ENCODE results near the gene YEATS4.

YEATS4 gene

DNA sequence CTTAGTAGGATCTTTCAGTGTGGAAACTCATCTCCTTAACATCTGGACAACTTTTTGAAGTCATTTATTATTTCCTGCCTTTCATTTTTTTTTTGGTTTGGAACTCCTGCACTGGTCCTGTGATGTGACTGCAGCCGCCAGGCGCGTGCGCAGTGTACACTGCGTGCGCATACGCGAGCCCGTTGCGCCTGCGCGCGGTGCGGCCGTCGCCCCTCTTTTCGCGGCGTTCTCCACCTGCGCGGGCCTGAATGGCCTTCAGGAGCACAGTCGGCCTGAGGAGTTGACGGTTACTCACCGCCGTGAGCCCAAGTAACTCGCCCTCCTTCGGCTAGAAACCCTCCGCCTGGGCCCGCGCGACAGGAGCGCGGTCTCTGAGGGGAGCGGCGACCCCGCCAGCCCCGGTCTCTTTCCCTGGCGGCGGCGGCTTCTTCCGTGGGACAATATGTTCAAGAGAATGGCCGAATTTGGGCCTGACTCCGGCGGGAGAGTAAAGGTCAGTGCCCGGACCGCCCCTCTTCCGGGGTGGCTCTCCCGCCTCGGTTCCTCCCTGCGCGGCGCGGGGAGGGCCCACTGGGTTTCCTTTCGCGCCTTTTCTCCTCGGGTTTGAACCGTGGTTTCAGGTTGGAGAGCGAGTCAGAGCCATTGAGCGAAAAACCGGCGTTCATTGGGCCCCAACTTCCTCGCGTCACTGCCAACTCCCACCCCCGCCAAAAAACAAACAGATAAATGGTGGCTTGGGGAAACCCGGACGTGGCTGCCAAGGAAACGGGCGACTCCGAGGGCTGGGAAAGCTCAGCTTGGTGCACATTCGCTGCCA is at the start of gene YEATS4:
TSS of gene YEATS4 (plus strand) at position 213 of the 817 bp plus-strand sequence. CDS start at position 443, 230 bp downstream.
- TF ChIP-seq GATA2 (IDR thresholded peaks at IDR 0.05; ENCODE audit: low read depth, low read length) (no peak), GATA3 (IDR thresholded peaks at IDR 0.05; ENCODE audit: low read depth, low read length) (no peak)

DNA sequence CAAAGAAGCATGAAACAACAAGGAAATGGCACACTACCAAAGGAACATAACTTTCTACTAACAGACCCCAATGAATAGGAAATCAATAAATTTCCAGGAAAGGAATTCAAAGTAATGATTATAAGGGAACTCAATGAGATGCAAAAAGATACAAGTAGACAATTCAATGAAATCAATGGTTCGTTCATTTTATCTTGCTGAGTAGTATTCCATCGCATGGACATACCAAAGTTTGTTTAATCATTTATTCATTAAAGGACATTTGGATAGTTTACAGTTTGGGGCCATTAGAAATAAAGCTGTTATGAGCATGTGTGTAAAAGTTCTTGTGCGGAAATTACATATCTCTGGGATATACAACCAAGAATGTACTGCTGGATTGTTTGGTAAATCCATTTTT is 46.3 kb upstream of the YEATS4 start:
- TF ChIP-seq GATA3 (IDR thresholded peaks at IDR 0.05; ENCODE audit: low read depth, low read length) = no peak
- no peak for TF ChIP-seq GATA2 (IDR thresholded peaks at IDR 0.05; ENCODE audit: low read depth, low read length)

DNA sequence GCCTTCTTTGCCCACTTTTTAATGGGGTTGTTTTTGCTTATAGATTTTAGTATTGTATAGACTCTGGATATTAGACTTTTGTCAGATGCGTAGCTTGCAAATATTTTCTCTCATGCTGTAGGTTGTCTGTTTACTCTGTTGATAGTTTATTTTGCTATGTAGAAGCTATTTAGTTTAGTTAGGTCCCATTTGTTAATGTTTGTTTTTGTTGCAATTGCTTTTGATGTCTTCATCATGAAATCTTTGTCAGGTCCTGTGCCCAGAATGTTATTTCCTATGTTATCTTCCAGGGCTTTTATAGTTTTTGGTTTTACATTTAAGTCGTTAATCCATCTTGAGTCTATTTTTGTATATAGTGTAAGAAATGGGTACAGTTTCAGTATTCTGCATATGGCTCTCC is 41.3 kb upstream of the YEATS4 start:
- TF ChIP-seq GATA2 (IDR thresholded peaks at IDR 0.05; ENCODE audit: low read depth, low read length) (no peak), GATA3 (IDR thresholded peaks at IDR 0.05; ENCODE audit: low read depth, low read length) (no peak)

DNA sequence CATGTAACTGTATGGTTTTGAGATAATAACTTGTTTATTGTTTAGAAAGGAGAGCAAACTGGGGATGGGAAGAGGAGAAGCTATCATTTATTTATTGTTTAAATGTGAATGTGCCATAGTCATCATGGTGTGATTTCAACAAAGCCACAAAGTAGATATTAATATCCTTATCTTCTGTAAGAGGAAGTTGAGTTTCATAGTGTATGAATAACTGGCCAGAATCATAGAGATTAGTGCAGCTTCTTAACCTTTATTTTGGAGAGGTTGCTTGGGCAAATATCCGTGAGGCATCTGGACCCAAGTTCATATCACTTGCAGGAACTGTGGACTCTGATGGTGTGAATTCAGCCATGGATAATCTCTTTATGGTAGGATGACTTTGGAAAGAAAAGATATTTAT is 38.2 kb upstream of the YEATS4 start:
- TF ChIP-seq GATA2 (IDR thresholded peaks at IDR 0.05; ENCODE audit: low read depth, low read length) (no peak), GATA3 (IDR thresholded peaks at IDR 0.05; ENCODE audit: low read depth, low read length) (no peak)

DNA sequence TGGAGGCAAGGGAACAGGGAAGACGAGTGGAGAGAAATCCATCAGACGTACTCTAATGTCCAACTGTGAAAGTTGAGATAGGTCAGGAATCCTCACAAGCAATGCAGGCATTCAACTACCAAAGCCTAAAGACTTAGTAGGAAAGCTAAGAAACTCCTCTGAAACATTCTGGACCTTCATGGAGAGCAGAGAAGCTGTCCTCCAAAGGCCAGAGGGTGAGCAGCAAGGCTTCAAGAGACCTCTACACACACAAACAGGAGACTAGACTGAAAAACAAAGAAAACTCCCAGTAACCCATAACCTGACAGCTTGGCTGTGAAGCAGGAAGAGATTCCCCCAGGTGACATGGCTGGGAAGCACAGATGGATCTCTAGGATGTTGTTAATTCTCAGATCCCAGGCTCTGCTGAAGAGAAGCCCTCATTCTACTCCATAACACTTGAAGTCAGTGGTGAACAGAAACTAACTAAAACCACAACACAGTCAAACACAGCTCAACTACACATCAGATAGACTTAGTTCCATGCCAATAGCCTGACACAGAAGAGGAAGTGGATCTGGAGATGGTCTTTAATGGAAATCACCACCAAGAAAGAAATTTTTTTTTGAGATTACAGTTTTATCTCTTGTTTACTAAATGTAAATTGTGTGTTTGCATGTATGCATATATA is 34.6 kb upstream of the YEATS4 start:
- TF ChIP-seq GATA3 (IDR thresholded peaks at IDR 0.05; ENCODE audit: low read depth, low read length) (no peak), GATA2 (IDR thresholded peaks at IDR 0.05; ENCODE audit: low read depth, low read length) (no peak)

DNA sequence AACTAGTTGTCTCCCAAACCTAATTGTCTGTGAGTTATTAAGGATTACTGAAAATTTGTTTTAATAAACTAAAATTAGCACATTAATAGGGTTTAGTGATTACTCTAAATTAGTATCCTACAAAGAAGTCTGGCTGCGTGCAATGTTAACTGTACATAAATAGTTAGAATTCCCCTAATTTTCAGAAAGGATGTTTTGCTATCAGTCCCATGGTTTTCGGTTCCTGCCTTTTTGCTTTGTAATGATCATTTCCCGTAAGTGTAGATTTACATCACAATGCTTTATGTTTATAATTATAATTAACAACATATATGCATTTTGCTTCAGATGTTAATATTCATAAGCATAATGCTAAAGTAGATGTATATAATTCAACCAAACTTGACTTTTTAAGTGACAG is 31.1 kb upstream of the YEATS4 start:
- TF ChIP-seq GATA3 (IDR thresholded peaks at IDR 0.05; ENCODE audit: low read depth, low read length) (no peak), GATA2 (IDR thresholded peaks at IDR 0.05; ENCODE audit: low read depth, low read length) (no peak)

DNA sequence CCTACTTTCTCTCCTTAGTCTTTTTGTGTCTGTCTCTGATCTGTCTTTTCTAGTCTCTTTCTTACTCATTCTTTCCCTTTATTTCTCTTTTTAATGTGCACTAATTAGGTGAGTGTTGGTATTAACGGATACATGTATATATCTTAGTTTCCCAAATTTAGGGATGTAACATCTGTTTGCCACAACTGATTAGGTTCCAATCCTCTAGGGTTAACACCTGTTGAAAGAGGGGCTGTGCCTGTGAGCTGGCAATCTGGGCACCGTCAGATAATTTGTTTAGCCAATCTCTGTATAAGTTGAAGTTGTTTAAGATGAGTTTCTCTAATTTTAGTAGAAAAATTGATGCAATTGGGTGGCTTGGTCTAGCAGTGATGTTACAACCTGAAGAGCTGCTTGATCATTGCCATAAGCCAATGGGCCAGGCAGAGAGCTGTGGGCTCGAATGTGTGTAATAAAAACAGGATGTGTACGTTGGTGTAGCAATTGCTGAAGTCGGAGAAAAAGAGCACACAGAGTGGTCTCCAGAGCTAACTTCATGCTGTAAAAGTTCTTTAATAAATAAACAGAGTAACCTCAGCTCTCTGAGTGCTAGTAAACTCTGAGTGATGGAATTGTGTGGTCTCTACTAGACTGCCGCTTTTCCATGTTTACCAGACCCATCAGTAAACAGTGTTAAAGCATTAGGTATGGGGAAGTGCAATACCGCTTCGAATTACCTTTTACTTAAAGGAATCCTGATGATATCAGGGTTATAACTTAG is 29.7 kb upstream of the YEATS4 start:
- no peak for TF ChIP-seq GATA3 (IDR thresholded peaks at IDR 0.05; ENCODE audit: low read depth, low read length)
- no peak for TF ChIP-seq GATA2 (IDR thresholded peaks at IDR 0.05; ENCODE audit: low read depth, low read length)

DNA sequence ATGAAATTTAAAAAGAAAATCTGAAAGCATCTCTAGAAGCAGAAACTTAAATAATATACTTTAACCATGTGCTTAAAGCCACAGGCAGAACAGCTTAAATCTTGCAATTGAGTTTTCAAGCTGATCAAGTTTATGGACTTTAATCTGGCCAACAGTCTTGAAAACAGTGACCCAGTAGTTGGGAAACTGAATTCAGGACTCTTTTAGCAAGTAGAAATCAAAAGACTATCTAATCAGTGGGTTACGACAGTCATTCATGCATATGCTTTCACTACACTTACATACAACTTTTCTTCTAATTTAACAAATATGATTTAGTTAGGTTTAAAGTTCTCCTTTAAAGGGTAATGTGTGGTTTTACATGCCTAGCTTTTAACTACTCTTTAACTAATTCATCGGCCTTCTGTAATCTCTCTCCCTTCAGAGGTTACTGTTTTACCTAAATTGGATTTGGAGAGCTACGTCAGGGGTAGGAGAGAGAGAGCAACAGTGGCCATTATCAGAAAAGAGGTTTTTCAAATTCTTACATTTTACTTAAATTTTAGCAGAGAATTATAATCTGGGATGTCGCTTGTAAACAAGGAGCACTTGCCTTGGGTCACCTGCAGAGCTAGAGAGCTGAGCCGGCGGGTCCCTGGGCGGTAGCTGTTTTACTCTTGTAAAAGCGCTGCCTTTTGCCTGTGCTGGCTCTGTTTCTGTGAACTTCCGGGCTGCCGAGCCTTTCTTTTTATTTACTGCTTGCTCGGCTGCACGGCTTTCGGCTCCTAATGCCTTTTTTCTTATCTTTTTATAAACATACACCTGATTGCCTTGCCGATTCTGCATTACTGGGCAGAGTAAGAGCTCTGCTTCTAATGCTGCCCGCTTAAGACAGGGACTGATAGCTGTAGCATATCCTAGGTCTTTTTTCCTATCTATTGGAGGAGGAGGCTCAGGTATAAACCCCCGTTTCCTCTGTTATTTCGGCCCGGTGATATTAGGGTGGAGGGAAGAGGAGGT is 28.8 kb upstream of the YEATS4 start:
- TF ChIP-seq GATA3 (IDR thresholded peaks at IDR 0.05; ENCODE audit: low read depth, low read length) = no peak

DNA sequence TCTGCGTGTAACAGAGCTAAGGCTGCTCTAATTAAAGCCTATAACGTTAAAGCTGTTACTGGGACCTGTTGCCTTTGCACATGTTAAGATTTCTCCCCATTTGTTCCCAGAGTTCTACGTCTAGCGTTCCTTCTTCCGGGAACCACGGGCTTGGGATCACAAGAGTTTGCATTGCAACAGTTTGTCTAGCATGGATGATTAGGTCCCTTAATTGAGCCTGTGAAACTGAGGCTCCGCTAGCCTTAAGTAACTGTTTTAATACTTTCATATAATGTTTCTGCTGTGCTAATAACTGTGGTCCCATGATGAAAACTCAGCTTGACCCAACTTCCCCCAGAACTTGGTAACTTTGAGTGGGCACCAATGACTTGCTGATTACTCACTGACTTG is 28.0 kb upstream of the YEATS4 start:
- TF ChIP-seq GATA2 (IDR thresholded peaks at IDR 0.05; ENCODE audit: low read depth, low read length) (no peak), GATA3 (IDR thresholded peaks at IDR 0.05; ENCODE audit: low read depth, low read length) (no peak)

DNA sequence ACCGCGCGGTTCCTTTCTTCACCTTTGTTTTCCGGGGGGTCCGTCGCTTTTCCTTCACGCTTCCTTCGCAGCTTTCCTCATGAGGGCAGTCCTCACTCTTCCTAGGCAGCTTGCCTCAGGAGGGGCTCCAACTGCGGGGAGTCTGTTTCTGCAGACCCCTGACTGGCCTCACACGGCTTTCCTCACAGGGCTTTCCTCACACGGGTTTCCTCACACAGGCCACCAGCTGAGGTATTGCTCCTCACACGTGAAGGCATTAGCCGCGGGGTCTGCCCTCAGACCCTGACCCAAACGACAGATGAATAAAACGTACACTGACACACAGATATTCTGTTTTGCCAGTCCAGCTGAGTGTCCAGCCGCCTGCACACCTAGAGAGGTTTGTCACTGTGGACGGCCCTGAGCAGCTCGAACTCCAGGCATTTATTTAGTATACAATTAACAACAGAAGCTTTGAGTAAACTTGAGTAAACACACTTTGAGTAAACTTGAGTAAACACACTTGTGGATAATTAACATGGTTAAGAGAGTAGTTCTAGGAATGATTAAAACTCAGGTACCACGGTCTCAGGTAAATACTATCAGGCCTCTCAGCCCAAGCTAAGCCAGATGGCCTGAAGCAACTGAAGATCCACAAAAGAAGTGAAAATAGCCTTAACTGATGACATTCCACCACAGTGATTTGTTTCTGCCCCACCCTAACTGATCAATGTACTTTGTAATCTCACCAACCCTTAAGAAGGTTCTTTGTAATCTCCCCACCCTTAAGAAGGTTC is 27.4 kb upstream of the YEATS4 start:
- TF ChIP-seq GATA3 (IDR thresholded peaks at IDR 0.05; ENCODE audit: low read depth, low read length) (no peak), GATA2 (IDR thresholded peaks at IDR 0.05; ENCODE audit: low read depth, low read length) (no peak)

DNA sequence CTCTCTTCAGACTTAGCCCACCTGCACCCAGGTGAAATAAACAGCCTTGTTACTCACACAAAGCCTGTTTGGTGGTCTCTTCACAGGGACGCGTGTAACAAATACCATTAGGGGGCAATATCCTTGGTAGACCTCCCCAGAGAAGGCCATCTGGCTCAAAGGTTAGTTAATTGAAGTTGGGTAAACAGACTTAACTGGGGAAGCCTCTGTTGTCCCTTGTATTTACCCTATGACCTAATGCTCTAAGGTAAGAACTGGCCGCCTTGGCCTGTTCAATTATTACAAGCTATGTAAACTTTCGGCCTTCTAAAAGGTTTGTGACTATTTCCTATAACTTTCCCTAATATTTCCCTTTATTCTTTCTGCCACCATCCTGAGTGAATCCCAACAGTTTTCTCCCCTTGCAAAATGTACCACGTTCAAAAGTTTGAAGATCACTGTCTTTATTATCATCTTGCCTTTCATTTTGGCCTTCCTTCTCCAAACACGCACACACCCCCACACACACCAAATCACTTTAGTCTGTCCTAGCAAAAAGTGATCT is 26.7 kb upstream of the YEATS4 start:
- TF ChIP-seq GATA3 (IDR thresholded peaks at IDR 0.05; ENCODE audit: low read depth, low read length) = no peak
- TF ChIP-seq GATA2 (IDR thresholded peaks at IDR 0.05; ENCODE audit: low read depth, low read length) = no peak

DNA sequence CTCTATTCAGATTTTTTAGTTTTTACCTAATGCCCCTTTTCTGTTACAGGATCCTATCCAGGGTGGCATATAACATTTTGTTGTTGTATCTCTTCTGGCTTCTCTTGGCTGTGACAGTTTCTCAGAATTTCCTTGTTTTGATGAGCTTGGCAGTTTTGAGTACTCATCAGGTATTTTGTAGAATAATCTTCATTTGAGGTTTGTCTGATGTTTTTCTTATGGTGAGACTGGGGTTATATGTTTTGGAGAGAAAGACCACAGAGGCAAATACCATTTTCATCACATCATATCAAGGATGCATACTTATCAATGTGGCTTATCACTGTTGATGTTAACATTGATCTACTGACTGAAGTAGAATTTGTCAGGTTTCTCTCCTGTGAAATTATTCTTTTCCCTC is 25.4 kb upstream of the YEATS4 start:
- TF ChIP-seq GATA2 (IDR thresholded peaks at IDR 0.05; ENCODE audit: low read depth, low read length) = no peak
- no peak for TF ChIP-seq GATA3 (IDR thresholded peaks at IDR 0.05; ENCODE audit: low read depth, low read length)

Data from SH-SY5Y (cell line).